Activated CD4-positive, alpha-beta T cell treated with anti-CD3 and anti-CD28 coated beads, Interleukin-2, Interleukin-4, amounts not matched to agents 100 ng/mL and 50 ng/mL, durations not matched to agents 16 hours and 8 hours (primary cell): Measurements from ENCODE around the gene CPNE9.

Experiments used
- DNase-seq: peaks from one replicate; pipeline ENCODE4 v3.0.0-alpha.2; 2020; ENCODE audit warnings: low spot score

The CPNE9 gene

DNA sequence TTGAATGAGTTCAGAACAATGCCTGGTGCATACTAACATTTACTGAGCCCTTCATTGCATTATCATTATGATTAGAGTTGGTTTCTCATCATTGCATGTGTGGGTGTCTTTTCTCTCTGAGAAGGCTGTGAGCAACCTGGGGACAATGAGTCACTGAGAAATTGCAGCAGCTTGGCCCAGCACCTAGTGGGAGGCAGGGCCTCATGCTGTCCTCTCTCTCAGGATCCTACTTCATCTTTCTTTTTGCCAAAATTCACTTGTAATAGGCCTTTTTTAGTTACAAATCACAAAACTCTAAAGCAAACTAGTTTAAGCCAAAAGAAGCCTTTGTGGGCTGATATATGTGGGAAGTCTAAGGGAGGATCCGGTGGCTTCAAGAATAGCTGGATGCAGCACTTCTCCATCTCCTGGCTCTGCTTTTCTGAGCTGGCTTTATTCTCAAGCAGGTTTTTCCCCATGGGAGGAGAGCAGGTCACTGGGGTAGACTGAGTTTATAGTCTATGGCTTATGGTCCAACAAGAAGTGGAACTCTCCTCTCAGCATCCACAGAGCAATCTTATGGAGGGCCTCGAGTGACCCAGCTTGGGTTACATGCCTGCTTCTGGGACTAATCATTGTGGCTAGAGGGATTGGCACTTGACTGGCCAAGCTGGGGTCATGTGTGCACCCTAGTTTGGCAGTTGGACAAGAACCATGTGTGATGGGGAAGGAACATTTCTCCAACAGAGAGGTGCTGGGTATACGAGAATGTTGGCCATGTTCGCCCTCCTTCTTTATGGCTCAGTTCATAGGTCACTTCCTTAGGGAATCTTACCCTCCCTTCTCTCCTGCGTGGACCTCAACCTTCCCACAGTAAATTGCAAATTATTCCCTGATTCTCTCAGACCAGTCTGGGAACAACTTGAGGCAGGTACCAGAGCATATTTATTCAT is 74.8 kb downstream of the CPNE9 start:
- DNase-seq = peak; percentile 74

DNA sequence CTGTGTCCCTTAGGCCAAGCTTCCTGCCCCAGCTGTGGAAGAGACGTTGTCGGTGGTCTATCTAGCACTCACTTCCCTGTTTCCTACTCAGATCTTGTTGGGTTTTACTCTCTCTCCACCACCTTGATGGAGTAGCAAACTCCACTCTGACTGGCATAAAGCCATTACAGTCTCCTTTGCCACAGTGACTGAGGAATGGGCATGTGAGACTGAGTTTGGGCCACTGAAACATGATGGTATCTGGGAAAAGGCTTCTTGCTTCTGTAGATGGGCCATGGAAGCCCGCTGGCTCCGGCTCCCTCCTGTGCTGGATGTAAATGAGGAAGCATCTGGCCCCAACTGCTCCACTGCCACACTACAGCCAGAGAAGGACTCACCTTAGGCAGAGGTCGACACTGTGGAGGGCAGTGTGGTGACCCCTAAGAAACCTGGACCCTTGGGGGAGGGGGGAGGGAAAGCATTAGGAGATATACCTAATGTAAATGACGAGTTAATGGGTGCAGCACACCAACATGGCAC is 75.5 kb downstream of the CPNE9 start:
- DNase-seq = no peak
